ENCODE data around the gene DUOXA2.
"Not testable (repeated sequence)": the region's sequence is repeated elsewhere in the genome, so short reads cannot be mapped to it uniquely, and the experiment has no call there.

The DUOXA2 gene

GRCh38 chr15:45118131-45118588 lies 4.0 kb downstream of the DUOXA2 start:
- DNase-seq: peak; percentile 85

GRCh38 chr15:45118996-45119395 lies 4.9 kb downstream of the DUOXA2 start:
- no peak for DNase-seq

DNA sequence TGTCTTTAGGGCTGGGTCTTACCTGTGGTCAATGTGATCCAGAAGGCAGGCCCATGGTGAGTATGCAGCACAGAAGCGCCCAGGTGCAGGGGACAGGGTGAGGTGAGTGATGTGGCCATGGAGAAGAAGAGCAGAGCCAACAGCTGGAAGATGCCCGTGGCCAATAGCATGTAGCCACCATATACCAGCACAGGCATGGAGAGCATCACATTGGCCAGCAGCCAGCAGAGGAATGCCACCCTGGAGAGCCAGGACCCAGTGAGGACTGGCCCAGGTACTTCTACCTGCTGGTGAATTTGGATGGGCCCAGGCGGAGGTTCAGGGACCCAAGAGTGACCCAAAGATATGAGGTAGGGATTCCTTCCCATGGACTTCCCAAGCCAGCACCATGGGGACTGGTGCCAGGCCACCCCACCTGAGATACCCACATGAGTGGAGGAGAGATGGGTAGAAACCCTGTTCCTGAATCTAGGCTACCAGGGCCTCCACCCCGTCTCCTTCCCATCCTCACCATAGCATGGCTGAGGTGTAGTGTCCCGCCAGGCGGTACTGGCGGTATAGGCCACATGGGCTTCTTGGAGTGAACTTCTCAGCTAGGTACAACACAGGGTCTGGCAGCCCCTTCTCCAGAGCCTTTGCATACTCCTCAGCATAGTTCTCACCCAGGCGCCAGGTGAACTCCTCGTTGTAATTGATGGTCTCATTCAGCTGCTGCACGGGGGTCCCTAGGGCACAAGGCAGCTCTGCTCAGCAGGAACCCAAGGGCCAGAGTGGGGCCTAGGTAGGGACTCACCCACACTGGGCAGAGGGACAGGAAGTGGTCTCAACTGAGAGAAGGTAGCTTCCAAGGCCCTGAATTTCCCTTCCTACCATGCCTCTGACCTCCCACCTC lies 6.2 kb downstream of the DUOXA2 start:
- no peak for DNase-seq

- DNase-seq: no peak
Measured at GRCh38 chr15:45121020-45121419, 6.9 kb downstream of the DUOXA2 start.

- no peak for DNase-seq
Measured at GRCh38 chr15:45121706-45122417, 7.7 kb downstream of the DUOXA2 start.

GRCh38 chr15:45122719-45123118 lies 8.6 kb downstream of the DUOXA2 start:
- DNase-seq: no peak

DNA sequence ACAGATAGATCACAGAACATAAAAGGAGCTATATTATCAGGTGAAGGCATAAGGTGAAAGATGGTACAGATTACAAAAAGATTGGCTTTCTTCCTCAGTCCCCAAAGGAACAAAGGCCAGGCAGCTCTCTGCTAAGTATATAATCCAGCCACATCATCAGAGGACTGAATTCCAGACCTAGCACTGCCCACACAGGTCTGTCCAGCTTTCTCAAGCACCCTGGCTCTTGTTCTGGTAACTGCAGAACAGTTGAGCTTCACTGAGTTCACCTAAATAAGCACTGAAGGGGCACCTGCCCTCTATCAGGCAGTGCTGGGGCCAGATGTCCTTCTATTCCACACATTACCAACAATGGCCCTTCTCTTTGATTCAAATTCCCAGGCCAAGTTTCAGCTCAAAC lies 9.3 kb downstream of the DUOXA2 start:
- no peak for DNase-seq

DNA sequence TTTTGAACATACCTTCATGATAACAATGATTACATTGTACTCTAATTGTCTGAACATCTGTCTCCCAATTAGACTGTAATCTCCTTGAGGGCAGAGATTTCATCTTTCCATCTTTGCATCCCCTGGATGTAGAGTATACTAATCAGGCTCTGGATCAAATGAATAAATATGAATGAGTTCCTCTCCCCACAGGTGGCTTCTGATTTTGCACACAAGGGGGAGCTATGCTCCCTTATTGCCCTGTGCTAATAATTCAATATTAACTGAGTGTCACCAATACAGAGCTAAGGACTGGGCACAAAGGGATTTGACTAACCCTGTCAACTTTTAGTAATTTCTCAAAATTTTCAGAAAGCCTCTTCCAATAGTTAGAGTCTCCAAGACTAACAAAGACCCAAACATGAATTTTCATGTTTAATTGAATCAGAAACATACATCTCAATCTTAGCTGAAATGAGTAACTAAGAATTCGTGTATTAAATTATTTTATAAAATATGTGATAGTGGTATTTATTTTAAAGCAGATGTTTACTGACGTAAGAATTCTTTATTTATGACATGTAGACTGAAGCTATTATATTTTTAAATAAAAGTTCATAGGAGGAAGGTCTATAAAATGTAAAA lies 12.5 kb downstream of the DUOXA2 start:
- peak; percentile 66 for DNase-seq

- no peak for DNase-seq
Measured at GRCh38 chr15:45128971-45129639, 15.0 kb downstream of the DUOXA2 start.

GRCh38 chr15:45129651-45130129 lies 15.6 kb downstream of the DUOXA2 start, which contains the start of the genes DUOX1 and DUOXA1:
DUOX1 (plus strand) TSS chr15:45129994; CDS start chr15:45131967, 1,973 bp downstream.
DUOXA1 (minus strand) TSS chr15:45129879; CDS start chr15:45123014, 6,865 bp downstream.
- DNase-seq: peak; percentile 6

DNA sequence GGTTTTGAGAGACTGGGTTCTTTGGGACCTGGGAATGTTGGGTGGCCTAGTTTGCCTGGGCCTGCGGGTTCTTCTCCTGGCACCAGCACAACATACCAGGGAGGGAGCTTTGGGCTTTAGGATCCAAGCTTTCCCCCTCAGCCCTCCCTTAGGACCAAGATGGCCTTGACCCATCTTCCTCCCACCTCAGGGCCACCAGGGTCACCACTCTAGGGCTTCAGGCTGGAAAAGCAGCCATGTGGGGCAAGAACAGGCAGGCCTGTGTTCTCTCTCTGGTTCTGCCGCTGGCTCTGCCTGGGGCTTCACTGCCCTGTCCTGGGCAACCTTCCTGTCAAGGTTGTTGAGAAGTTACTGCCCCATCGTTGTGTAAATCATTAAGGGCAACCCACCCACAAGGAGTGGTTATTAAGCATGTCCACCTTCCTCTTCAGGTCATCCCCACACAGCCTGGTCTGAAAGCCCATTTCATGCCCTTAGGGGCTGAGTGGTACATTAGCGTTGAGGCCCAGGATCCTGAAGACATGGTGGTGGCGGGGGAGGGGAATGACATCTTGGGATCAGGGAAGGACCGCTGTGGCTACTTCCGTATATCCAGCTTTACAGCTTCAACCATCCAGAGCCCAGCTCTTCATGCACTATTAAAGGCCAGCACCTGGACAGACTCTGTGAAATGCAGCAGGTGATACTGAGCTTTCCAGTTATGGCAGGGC lies 16.3 kb downstream of the DUOXA2 start:
- DNase-seq: no peak

DNA sequence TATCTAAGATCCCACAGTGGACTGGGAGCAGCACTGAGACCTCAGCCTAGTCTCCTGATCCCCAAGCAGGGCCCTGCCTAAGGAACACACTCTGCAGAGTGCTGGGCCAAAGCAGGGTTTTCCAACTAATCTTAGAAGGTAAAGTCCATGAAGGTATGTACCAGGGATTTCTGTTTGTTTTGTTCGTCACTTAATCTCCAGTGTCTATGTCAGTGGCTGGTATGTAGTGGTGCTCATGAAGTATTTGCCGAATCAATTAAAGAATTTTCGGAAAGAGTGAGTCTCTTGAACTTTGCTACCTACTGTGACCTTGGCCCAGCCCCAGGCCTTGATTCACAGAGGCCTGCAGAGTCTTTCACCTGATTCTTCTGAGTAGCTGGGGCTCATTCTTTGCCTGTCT lies 17.4 kb downstream of the DUOXA2 start:
- DNase-seq: no peak

DNA sequence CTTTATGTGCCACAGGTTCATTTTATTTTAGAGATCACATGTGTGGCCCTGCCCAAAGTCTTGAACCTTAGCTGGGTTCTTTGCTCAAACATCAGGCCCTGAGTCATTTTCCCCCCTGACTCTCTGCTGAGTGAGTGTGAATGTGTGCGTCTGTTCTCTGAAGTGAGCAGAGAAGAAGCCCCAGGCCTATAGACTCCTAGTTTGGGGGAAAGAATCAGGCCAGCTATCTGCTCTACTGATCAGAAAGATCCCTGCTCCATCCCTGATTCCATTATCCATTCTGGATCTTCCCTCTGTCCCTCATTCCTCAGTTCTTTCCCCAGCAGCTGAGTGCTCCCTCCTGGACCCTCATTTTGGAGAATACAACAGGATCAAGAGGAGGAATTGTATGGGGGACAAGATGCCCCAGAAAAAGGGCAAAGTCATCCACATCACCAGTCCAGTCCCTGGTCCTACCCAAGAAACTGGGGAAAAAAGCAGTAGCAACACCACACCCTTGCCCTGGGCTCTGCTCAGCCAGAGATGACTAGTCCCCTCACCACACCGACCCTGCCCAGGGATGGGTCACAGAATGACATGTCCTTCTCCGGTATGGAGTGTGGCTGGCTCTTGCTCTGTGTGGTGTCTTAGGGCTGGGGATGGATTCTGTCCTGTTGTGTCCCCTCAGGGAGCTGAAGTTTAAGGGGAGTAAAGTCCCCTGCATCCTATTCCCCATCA lies 18.9 kb downstream of the DUOXA2 start:
- no peak for DNase-seq

DNA sequence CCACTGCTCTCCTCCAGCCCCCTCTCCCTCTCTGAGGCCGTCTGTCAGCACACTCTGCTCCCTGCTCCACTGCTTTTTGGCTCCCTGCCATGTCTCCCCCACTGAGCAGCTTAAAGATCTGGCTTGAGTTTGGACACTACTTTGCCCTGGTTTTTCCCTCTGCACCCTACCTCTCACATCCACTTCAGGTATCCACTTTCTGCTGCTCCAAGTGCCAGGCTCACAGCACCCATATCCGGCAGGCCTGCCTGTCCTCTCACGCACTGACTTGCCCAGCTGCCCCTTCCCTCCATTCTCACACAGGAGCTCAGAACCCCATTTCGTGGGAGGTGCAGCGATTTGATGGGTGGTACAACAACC lies 19.4 kb downstream of the DUOXA2 start:
- no peak for DNase-seq

DNA sequence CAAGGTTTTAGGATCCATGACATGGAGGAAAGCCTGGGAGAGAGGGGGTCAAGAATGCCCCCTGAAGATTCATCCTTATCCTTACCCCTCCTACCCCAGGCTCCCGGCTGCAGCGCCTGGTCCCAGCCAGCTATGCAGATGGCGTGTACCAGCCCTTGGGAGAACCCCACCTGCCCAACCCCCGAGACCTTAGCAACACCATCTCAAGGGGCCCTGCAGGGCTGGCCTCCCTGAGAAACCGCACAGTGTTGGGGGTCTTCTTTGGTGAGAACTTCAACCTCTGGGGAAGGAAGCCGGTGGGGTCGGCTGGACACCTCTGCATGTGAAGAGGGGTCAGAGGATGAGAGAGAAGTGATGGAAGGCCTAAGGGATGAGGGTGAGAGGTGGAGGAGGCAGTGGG lies 19.9 kb downstream of the DUOXA2 start:
- DNase-seq: no peak

DNA sequence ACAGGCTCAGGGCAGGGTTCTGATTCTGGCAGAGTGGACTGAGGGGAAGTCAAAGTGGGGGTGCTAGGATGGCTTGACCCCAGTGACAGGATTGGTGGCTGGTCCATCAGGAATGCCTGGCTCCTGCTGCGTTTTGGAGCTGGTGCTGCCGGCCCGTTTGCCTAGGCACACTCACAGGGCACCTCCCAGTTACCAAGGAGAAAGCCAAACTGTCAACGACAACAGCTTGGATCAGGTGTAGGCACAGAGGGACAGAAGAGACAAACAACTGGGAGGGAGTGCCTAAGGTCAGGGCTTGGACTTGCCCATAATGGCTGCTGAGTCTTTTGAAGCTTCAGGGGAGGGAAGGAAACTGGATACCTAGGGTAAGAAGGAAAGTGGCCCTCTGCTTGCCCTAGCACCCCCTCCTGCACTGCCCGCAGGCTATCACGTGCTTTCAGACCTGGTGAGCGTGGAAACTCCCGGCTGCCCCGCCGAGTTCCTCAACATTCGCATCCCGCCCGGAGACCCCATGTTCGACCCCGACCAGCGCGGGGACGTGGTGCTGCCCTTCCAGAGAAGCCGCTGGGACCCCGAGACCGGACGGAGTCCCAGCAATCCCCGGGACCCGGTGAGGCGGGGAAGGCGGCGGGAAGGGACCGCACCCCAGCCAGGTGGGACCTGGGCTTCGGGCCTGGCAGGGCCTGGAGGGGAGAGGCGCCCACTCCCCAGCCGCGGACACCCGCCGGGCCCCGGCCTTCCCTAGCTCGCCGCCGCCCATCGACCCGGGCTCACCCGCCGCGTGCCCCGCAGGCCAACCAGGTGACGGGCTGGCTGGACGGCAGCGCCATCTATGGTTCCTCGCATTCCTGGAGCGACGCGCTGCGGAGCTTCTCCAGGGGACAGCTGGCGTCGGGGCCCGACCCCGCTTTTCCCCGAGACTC lies 20.8 kb downstream of the DUOXA2 start:
- peak; percentile 10 for DNase-seq

- DNase-seq: not testable (repeated sequence)
Measured at GRCh38 chr15:45135705-45136377, 21.7 kb downstream of the DUOXA2 start.

DNA sequence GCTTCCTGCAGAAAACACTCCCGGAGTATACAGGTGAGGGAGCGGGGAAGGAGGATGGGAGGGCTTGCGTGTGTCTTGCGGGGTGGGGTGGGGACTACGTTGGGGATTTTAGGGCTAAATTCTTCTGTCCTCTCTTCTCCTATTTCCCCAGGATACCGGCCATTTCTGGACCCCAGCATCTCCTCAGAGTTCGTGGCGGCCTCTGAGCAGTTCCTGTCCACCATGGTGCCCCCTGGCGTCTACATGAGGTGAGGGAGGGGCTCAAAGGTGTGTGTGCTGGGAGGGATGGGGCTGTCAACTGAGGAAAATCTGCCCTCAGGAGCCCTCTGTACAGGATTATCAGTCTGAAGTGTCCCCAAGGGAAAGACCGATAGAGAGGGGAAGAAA lies 22.2 kb downstream of the DUOXA2 start:
- DNase-seq: peak; percentile 7

DNA sequence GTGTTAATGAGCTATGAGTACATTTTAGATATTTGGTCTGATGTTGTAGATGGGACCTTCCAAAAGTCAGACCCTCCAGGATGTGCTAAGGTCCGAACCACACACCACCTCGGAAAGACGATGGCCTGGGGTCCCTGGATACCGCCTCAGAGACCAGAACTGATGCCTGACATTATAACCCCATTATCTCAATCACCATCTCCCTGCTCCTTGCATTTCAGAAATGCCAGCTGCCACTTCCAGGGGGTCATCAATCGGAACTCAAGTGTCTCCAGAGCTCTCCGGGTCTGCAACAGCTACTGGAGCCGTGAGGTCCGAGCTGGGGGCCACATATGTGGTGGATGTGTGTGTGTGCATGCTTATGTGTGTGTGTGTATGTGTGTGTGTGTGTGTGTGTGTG lies 23.6 kb downstream of the DUOXA2 start:
- DNase-seq: no peak

Measured in CD4-positive, alpha-beta T cell treated with Interleukin-17A for 1 hour (primary cell).